DOHH2 (cell line): ENCODE results near the gene TMEM165.

Experiments
- EZH2phosphoT487 ChIP-seq: fragments of 200-600 bp; sonication (generic); IDR thresholded peaks from 2 replicates; pipeline ENCODE4 v1.6.1; 2017; ENCODE audit warnings: borderline replicate concordance, mild to moderate bottlenecking, antibody characterized with exemption, low read length, moderate library complexity, mixed read lengths
- TF ChIP-seq, protein P1 (sequence below): fragments of 200-600 bp; sonication (generic); IDR thresholded peaks from one replicate; pipeline ENCODE4 v1.5.1; 2014; ENCODE audit warnings: antibody characterized with exemption, mild to moderate bottlenecking, low read depth, low read length; ENCODE audit not compliant: poor library complexity, severe bottlenecking

DNA sequence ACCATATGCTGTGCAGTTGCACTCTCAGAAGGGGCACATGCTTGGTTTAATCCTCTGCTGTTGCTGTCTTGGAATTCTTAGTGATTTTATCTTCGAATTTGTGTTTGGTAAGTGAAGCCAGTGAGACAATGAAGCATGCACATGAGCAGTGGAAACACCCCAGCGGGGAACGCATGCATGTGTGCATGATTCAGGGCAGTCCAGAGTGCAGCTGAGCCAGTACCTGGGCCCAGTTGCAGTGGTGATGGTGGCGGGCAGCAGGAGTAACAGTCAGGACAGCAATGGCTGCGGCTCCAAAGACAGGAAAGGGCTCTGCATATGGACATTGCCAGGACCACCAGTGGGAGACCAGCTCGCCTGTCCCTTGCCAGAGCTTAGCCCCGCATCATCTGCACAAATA is 14.3 kb upstream of the TMEM165 start:
- TF ChIP-seq, protein P1, sequence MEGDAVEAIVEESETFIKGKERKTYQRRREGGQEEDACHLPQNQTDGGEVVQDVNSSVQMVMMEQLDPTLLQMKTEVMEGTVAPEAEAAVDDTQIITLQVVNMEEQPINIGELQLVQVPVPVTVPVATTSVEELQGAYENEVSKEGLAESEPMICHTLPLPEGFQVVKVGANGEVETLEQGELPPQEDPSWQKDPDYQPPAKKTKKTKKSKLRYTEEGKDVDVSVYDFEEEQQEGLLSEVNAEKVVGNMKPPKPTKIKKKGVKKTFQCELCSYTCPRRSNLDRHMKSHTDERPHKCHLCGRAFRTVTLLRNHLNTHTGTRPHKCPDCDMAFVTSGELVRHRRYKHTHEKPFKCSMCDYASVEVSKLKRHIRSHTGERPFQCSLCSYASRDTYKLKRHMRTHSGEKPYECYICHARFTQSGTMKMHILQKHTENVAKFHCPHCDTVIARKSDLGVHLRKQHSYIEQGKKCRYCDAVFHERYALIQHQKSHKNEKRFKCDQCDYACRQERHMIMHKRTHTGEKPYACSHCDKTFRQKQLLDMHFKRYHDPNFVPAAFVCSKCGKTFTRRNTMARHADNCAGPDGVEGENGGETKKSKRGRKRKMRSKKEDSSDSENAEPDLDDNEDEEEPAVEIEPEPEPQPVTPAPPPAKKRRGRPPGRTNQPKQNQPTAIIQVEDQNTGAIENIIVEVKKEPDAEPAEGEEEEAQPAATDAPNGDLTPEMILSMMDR = no peak
- no peak for TF ChIP-seq EZH2phosphoT487
